GM23338 (cell line): ENCODE measurements around the gene NAALADL2. TPM values are rescaled to one million over a fixed set of nuclear protein-coding genes. Genes with fewer than 3 reads are reported as not detected.

Source experiments
- ATAC-seq: fragments of 200-7000 bp; cut with Tn5 transposase; 3 replicates; pipeline ENCODE4 v1.9.1; 2020
- DNase-seq: peaks from one replicate; pipeline ENCODE4 v3.0.0-alpha.2; 2015; ENCODE audit warnings: low spot score
- H2AFZ ChIP-seq: fragments of 200-600 bp; sonication (generic); 2 replicates; pipeline ENCODE4 v1.8.0; 2016; ENCODE audit warnings: antibody characterized with exemption, mild to moderate bottlenecking, moderate library complexity
- H3F3A ChIP-seq: fragments of 200-600 bp; sonication (generic); replicated peaks from 2 replicates; pipeline ENCODE4 v1.8.0; 2017; ENCODE audit warnings: antibody characterized with exemption, mixed run types, low read depth
- H3K27ac ChIP-seq: fragments of 200-600 bp; sonication (generic); 2 replicates; pipeline ENCODE4 v1.6.1; 2016; ENCODE audit warnings: low read depth
- H3K27me3 ChIP-seq: fragments of 200-600 bp; sonication (generic); 2 replicates; pipeline ENCODE4 v1.8.0; 2016; ENCODE audit warnings: mild to moderate bottlenecking, mixed run types, moderate library complexity; ENCODE audit not compliant: insufficient read depth
- H3K36me3 ChIP-seq: fragments of 200-600 bp; sonication (generic); 2 replicates; pipeline ENCODE4 v1.8.0; 2016; ENCODE audit warnings: mild to moderate bottlenecking; ENCODE audit not compliant: insufficient read depth
- H3K4me1 ChIP-seq: fragments of 200-600 bp; sonication (generic); 2 replicates; pipeline ENCODE4 v1.8.0; 2016; ENCODE audit warnings: mild to moderate bottlenecking, moderate library complexity; ENCODE audit not compliant: insufficient read depth
- H3K4me2 ChIP-seq: fragments of 200-600 bp; sonication (generic); 2 replicates; pipeline ENCODE4 v1.7.1; 2017; ENCODE audit warnings: mixed run types
- H3K4me3 ChIP-seq: fragments of 200-600 bp; sonication (generic); 2 replicates; pipeline ENCODE4 v1.6.1; 2016; ENCODE audit warnings: mixed run types
- H3K79me2 ChIP-seq: fragments of 200-600 bp; sonication (generic); replicated peaks from 2 replicates; pipeline ENCODE4 v1.8.0; 2017; ENCODE audit warnings: mild to moderate bottlenecking; ENCODE audit not compliant: insufficient read depth
- H3K9me2 ChIP-seq: fragments of 200-600 bp; sonication (generic); 2 replicates; pipeline ENCODE4 v1.8.0; 2017; ENCODE audit not compliant: insufficient read depth
- H4K20me1 ChIP-seq: fragments of 200-600 bp; sonication (generic); replicated peaks from 2 replicates; pipeline ENCODE4 v1.8.0; 2017; ENCODE audit warnings: mild to moderate bottlenecking; ENCODE audit not compliant: insufficient read depth
- H3K27ac Mint-ChIP-seq: 2 replicates; pipeline ENCODE4 v1.8.0; 2020; ENCODE audit warnings: inconsistent platforms, mild to moderate bottlenecking, moderate library complexity, mixed read lengths
- H3K27me3 Mint-ChIP-seq: 3 replicates; pipeline ENCODE4 v1.8.0; 2022; ENCODE audit warnings: low read depth, mild to moderate bottlenecking, moderate library complexity, mixed read lengths, inconsistent platforms; ENCODE audit not compliant: insufficient read depth, poor library complexity
- H3K36me3 Mint-ChIP-seq: 3 replicates; pipeline ENCODE4 v1.8.0; 2021; ENCODE audit warnings: low read depth, mild to moderate bottlenecking, inconsistent platforms, moderate library complexity, mixed read lengths
- H3K4me1 Mint-ChIP-seq: 3 replicates; pipeline ENCODE4 v1.8.0; 2020; ENCODE audit warnings: mild to moderate bottlenecking, inconsistent platforms, mixed read lengths
- H3K4me3 Mint-ChIP-seq: 3 replicates; pipeline ENCODE4 v1.8.0; 2021; ENCODE audit warnings: moderate library complexity, mild to moderate bottlenecking, inconsistent platforms, mixed read lengths
- H3K9me3 Mint-ChIP-seq: 3 replicates; pipeline ENCODE4 v1.8.0; 2020; ENCODE audit warnings: moderate library complexity, mild to moderate bottlenecking, inconsistent platforms, mixed read lengths
- CTCF ChIP-seq, 2 experiments: fragments of 200-600 bp in 1 of 2; sonication (generic) in 1 of 2; conservative IDR thresholded peaks; 2 replicates each; pipeline versions ENCODE4 v1.5.1 to v1.6.1; 2016 to 2017; ENCODE audit warnings: antibody characterized with exemption in 2 of 2, low read depth in 2 of 2, mild to moderate bottlenecking in 2 of 2, moderate library complexity in 1 of 2
- EZH2phosphoT487 ChIP-seq: fragments of 200-600 bp; sonication (generic); IDR thresholded peaks from one replicate; pipeline ENCODE4 v1.8.1; 2018; ENCODE audit warnings: antibody characterized with exemption; ENCODE audit not compliant: unreplicated experiment
- JUNB ChIP-seq: IDR thresholded peaks from one replicate; pipeline ENCODE4 v1.6.1; 2016; ENCODE audit warnings: antibody characterized with exemption; ENCODE audit not compliant: unreplicated experiment
- NANOG ChIP-seq: IDR thresholded peaks from 2 replicates; pipeline ENCODE4 v1.6.1; 2016; ENCODE audit warnings: antibody characterized with exemption, borderline replicate concordance
- POLR2AphosphoS5 ChIP-seq: IDR thresholded peaks from 2 replicates; pipeline ENCODE4 v1.6.1; 2016; ENCODE audit warnings: antibody characterized with exemption, low read depth
- REST ChIP-seq: IDR thresholded peaks from one replicate; pipeline ENCODE4 v1.6.1; 2018; ENCODE audit warnings: antibody characterized with exemption; ENCODE audit not compliant: unreplicated experiment
- STAT1 ChIP-seq: IDR thresholded peaks from one replicate; pipeline ENCODE4 v1.6.1; 2016; ENCODE audit warnings: antibody characterized with exemption; ENCODE audit not compliant: unreplicated experiment
- ZNF114 ChIP-seq: fragments of 250-450 bp; sonication (Bioruptor Pico); IDR thresholded peaks from 2 replicates; pipeline ENCODE4 v1.5.0; 2020; ENCODE audit warnings: mild to moderate bottlenecking, moderate library complexity
- ZNF462 ChIP-seq: fragments of 250-450 bp; sonication (Bioruptor Pico); IDR thresholded peaks from 2 replicates; pipeline ENCODE4 v1.5.0; 2020; ENCODE audit warnings: mild to moderate bottlenecking, moderate library complexity
- polyA plus RNA-seq: library from polyadenylated mRNA; unstranded; fragments of >200 nt; fragmentation: Nextera tagmentation; extraction: Ambion mirVana; gene quantifications from 2 replicates; pipeline ENCODE4 v1.2.1, GENCODE V29; 2016
- total RNA-seq: library from RNA; depleted of rRNA; stranded (reverse); fragments of >200 nt; shearing (Covaris generic); gene quantifications from 2 replicates; pipeline ENCODE4 v1.2.3, GENCODE V29; 2014

The NAALADL2 gene
- total and polyA plus RNA-seq, 2 experiments from 2014 or later = 1.6 to 2.6 TPM

GRCh38 chr3:175088766-175089380, 229.7 kb downstream of the NAALADL2 start:
- Mint-ChIP-seq H3K27ac (no peak overlapping the region), H3K4me3 (no peak overlapping the region), H3K36me3 (no peaks in the 10 kb centered on the region), H3K9me3 (no peaks in the 10 kb centered on the region), H3K4me1 (no peaks in the 10 kb centered on the region), H3K27me3 (no peaks in the 10 kb centered on the region)
- H3K36me3 ChIP-seq = no peaks in the 10 kb centered on the region
- H3K4me3 ChIP-seq = no peak overlapping the region
- H4K20me1 ChIP-seq = no peaks in the 10 kb centered on the region
- ATAC-seq (no peak), DNase-seq (no peak)
- no peaks in the 10 kb centered on the region for H3K4me1 ChIP-seq
- TF ChIP-seq JUNB (no peak), STAT1 (no peak), ZNF114 (no peak), CTCF (conservative IDR thresholded peaks at IDR 0.05; ENCODE audit: low read depth in 2 of 2) (no peak)
- H3K9me2 ChIP-seq = no peaks in the 10 kb centered on the region
- H3F3A ChIP-seq = no peaks in the 10 kb centered on the region
- H2AFZ ChIP-seq = peak overlapping the region; percentile 50; the same call in 1 of the 2 replicates
- H3K79me2 ChIP-seq = no peaks in the 10 kb centered on the region
- H3K27ac ChIP-seq = no peak overlapping the region
- H3K4me2 ChIP-seq = no peak overlapping the region
- no peaks in the 10 kb centered on the region for H3K27me3 ChIP-seq

GRCh38 chr3:175091426-175092114, 232.4 kb downstream of the NAALADL2 start:
- no peaks in the 10 kb centered on the region for H4K20me1 ChIP-seq
- H3K27ac Mint-ChIP-seq = no peak overlapping the region
- DNase-seq = no peak
- no peak overlapping the region for H3K4me2 ChIP-seq
- H3K27ac ChIP-seq = no peak overlapping the region
- H3K4me1 ChIP-seq = no peaks in the 10 kb centered on the region
- no peaks in the 10 kb centered on the region for H3K27me3 ChIP-seq
- H2AFZ ChIP-seq = no peak overlapping the region
- H3K4me1 Mint-ChIP-seq = no peaks in the 10 kb centered on the region
- H3F3A ChIP-seq = no peaks in the 10 kb centered on the region
- H3K4me3 ChIP-seq = no peak overlapping the region
- H3K9me2 ChIP-seq = no peaks in the 10 kb centered on the region
- no peaks in the 10 kb centered on the region for H3K9me3 Mint-ChIP-seq
- H3K79me2 ChIP-seq = no peaks in the 10 kb centered on the region
- no peaks in the 10 kb centered on the region for H3K36me3 ChIP-seq
- ATAC-seq = no peak
- peaks cover 2% of the 10 kb centered on the region for H3K27me3 Mint-ChIP-seq
- no peaks in the 10 kb centered on the region for H3K36me3 Mint-ChIP-seq
- H3K4me3 Mint-ChIP-seq = no peak overlapping the region
- TF ChIP-seq STAT1 (no peak), POLR2AphosphoS5 (no peak), REST (no peak), EZH2phosphoT487 (no peak), ZNF462 (no peak), NANOG (no peak), ZNF114 (no peak)
